MM.1S (cell line): ENCODE results near the gene FIS1.

Source experiments
- DNase-seq: peaks from one replicate; pipeline ENCODE4 v3.0.0-alpha.2; 2015
- H2AFZ ChIP-seq: fragments of 300-600 bp; sonication (generic); 2 replicates; pipeline ENCODE4 v1.6.0; 2016; ENCODE audit warnings: antibody characterized with exemption, low read length
- H3F3A ChIP-seq: fragments of 300-600 bp; sonication (generic); 2 replicates; pipeline ENCODE4 v1.6.1; 2016; ENCODE audit warnings: mild to moderate bottlenecking, antibody characterized with exemption, low read length, moderate library complexity, mixed read lengths; ENCODE audit not compliant: insufficient read depth
- H3K27ac ChIP-seq: fragments of 300-600 bp; sonication (generic); 2 replicates; pipeline ENCODE4 v1.5.1; 2016; ENCODE audit warnings: mild to moderate bottlenecking, low read length
- H3K27me3 ChIP-seq: fragments of 300-600 bp; sonication (generic); replicated peaks from 2 replicates; pipeline ENCODE4 v1.6.0; 2016; ENCODE audit warnings: low read length; ENCODE audit not compliant: insufficient read depth
- H3K36me3 ChIP-seq: fragments of 300-600 bp; sonication (generic); replicated peaks from 2 replicates; pipeline ENCODE4 v1.6.1; 2016; ENCODE audit warnings: mild to moderate bottlenecking, low read length, mixed read lengths; ENCODE audit not compliant: insufficient read depth
- H3K4me1 ChIP-seq: fragments of 300-600 bp; sonication (generic); 2 replicates; pipeline ENCODE4 v1.6.1; 2016; ENCODE audit warnings: low read length, mixed read lengths
- H3K4me2 ChIP-seq: fragments of 300-600 bp; sonication (generic); 2 replicates; pipeline ENCODE4 v1.6.0; 2016; ENCODE audit warnings: low read depth, low read length
- H3K4me3 ChIP-seq: fragments of 300-600 bp; sonication (generic); 2 replicates; pipeline ENCODE4 v1.5.1; 2016; ENCODE audit warnings: low read length, mixed read lengths
- H3K79me2 ChIP-seq: fragments of 300-600 bp; sonication (generic); 2 replicates; pipeline ENCODE4 v1.6.1; 2016; ENCODE audit warnings: mixed run types, low read length, mixed read lengths
- H3K9ac ChIP-seq: fragments of 300-600 bp; sonication (generic); 2 replicates; pipeline ENCODE4 v1.6.1; 2016; ENCODE audit warnings: low read length, mixed read lengths
- H3K9me2 ChIP-seq: fragments of 300-600 bp; sonication (generic); replicated peaks from 2 replicates; pipeline ENCODE4 v1.6.1; 2016; ENCODE audit warnings: mild to moderate bottlenecking, low read length, mixed read lengths; ENCODE audit not compliant: insufficient read depth
- H3K9me3 ChIP-seq: fragments of 300-600 bp; sonication (generic); replicated peaks from 2 replicates; pipeline ENCODE4 v1.6.1; 2016; ENCODE audit warnings: mild to moderate bottlenecking, low read length, mixed read lengths; ENCODE audit not compliant: insufficient read depth
- H4K20me1 ChIP-seq: fragments of 300-600 bp; sonication (generic); 2 replicates; pipeline ENCODE4 v1.6.1; 2016; ENCODE audit warnings: mild to moderate bottlenecking, low read length, moderate library complexity, mixed read lengths; ENCODE audit not compliant: insufficient read depth
- EZH2 ChIP-seq: fragments of 300-600 bp; sonication (generic); optimal IDR thresholded peaks from 2 replicates; pipeline ENCODE3; 2017; ENCODE audit warnings: low read depth, mild to moderate bottlenecking, antibody characterized with exemption, low read length, mixed read lengths
- EZH2phosphoT487 ChIP-seq: fragments of 300-600 bp; sonication (generic); IDR thresholded peaks from 2 replicates; pipeline ENCODE4 v1.6.1; 2018; ENCODE audit warnings: antibody characterized with exemption, low read length
- TF ChIP-seq, protein P1 (sequence below): fragments of 300-600 bp; sonication (generic); IDR thresholded peaks from 2 replicates; pipeline ENCODE4 v1.5.1; 2016; ENCODE audit warnings: antibody characterized with exemption, low read length, mixed read lengths

FIS1 gene

GRCh38 chr7:101223528-101223927, 21.4 kb downstream of the FIS1 start:
- no peak overlapping the region for H3K4me3 ChIP-seq
- TF ChIP-seq EZH2phosphoT487 = no peak
- no peaks in the 10 kb centered on the region for H3F3A ChIP-seq
- no peak overlapping the region for H3K9ac ChIP-seq
- H2AFZ ChIP-seq = no peak overlapping the region
- no peak for DNase-seq
- no peak overlapping the region for H3K4me2 ChIP-seq
- H3K9me3 ChIP-seq = no peaks in the 10 kb centered on the region
- H3K9me2 ChIP-seq = no peaks in the 10 kb centered on the region
- no peaks in the 10 kb centered on the region for H4K20me1 ChIP-seq
- H3K36me3 ChIP-seq = no peaks in the 10 kb centered on the region
- no peaks in the 10 kb centered on the region for H3K27me3 ChIP-seq
- no peak overlapping the region for H3K27ac ChIP-seq
- peaks cover 26% of the 10 kb centered on the region for H3K79me2 ChIP-seq
- 0 out of 2 replicates have a peak, but pooled peaks cover 6% of the 10 kb centered on the region for H3K4me1 ChIP-seq

GRCh38 chr7:101222275-101222830, 22.5 kb downstream of the FIS1 start:
- TF ChIP-seq, protein P1, sequence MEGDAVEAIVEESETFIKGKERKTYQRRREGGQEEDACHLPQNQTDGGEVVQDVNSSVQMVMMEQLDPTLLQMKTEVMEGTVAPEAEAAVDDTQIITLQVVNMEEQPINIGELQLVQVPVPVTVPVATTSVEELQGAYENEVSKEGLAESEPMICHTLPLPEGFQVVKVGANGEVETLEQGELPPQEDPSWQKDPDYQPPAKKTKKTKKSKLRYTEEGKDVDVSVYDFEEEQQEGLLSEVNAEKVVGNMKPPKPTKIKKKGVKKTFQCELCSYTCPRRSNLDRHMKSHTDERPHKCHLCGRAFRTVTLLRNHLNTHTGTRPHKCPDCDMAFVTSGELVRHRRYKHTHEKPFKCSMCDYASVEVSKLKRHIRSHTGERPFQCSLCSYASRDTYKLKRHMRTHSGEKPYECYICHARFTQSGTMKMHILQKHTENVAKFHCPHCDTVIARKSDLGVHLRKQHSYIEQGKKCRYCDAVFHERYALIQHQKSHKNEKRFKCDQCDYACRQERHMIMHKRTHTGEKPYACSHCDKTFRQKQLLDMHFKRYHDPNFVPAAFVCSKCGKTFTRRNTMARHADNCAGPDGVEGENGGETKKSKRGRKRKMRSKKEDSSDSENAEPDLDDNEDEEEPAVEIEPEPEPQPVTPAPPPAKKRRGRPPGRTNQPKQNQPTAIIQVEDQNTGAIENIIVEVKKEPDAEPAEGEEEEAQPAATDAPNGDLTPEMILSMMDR = no peak
- TF ChIP-seq EZH2 = no peak
- no peak for TF ChIP-seq EZH2phosphoT487
- H3K4me2 ChIP-seq = no peak overlapping the region

DNA sequence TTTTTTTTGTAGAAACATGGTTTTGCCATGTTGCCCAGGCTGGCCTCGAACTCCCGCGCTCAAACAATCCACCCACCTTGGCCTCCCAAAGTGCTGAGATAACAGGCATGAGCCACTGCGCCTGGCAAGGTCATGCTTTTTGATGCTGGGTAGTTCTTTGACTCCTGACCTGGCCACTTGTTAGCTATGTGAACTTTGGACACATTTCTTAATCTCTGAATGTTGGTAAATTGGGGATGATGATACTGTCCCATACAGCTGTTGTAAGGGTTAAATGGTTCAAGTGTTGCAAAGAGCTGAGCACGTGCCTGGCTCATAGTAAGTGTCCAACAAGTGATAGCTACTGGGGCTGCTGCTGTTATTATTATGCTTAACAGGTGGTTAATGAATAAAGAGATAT, 24.6 kb downstream of the FIS1 start:
- Histone ChIP-seq H3K27ac (no peak overlapping the region), H3K4me2 (no peak overlapping the region)

More at GRCh38 chr7:101222275-101222830, 22.5 kb downstream of the FIS1 start:
- Histone ChIP-seq H3K79me2 (peaks cover 31% of the 10 kb centered on the region), H3F3A (peaks cover 3% of the 10 kb centered on the region; the same call in 1 of the 2 replicates), H3K4me1 (0 out of 2 replicates have a peak, but pooled peaks cover 6% of the 10 kb centered on the region), H3K9me2 (no peaks in the 10 kb centered on the region), H3K9me3 (no peaks in the 10 kb centered on the region), H3K27me3 (no peaks in the 10 kb centered on the region), H3K4me3 (no peak overlapping the region), H3K27ac (no peak overlapping the region), H2AFZ (no peak overlapping the region), H3K36me3 (no peaks in the 10 kb centered on the region), H3K9ac (no peak overlapping the region), H4K20me1 (no peaks in the 10 kb centered on the region)
- DNase-seq = no peak

More for the DNA sequence above, 24.6 kb downstream of the FIS1 start:
- no peaks in the 10 kb centered on the region for H4K20me1 ChIP-seq
- no peaks in the 10 kb centered on the region for H3K9me2 ChIP-seq
- no peak overlapping the region for H3K9ac ChIP-seq
- peaks cover 44% of the 10 kb centered on the region for H3K79me2 ChIP-seq
- H3K27me3 ChIP-seq = no peaks in the 10 kb centered on the region
- H3K36me3 ChIP-seq = no peaks in the 10 kb centered on the region
- TF ChIP-seq, protein P1 = no peak
- no peak for TF ChIP-seq EZH2
- no peak for TF ChIP-seq EZH2phosphoT487
- no peak overlapping the region for H2AFZ ChIP-seq
- peaks cover 3% of the 10 kb centered on the region; the same call in 1 of the 2 replicates for H3F3A ChIP-seq
- H3K4me3 ChIP-seq = no peak overlapping the region
- 0 out of 2 replicates have a peak, but pooled peaks cover 6% of the 10 kb centered on the region for H3K4me1 ChIP-seq
- no peak for DNase-seq
- H3K9me3 ChIP-seq = no peaks in the 10 kb centered on the region
